T-helper 22 cell (primary cell): ENCODE measurements around the gene AHI1.
"Not testable (repeated sequence)": the region's sequence is repeated elsewhere in the genome, so short reads cannot be mapped to it uniquely, and the experiment has no call there.

ENCODE experiments used
- DNase-seq: peaks from one replicate; pipeline ENCODE4 v3.0.0-alpha.2; 2020; ENCODE audit warnings: low read depth

Gene AHI1

DNA sequence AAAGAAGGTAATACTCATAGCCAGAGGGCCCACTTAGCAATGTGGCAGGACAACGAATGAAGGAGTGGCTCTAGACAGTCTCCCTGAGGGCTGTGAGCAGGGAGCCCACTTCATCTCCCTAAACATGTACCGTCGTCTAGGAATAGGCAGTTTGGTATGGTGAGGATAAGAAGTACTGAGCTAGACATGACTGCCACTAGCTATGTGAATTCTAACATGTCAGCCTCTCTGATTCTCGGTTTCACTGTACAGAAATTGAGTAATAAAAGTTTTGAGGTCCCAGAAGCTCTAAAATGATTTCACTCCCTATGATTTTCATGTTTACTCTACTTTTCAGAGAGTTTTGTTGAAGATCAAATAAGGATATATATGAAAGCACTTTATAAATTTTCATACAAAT lies 107.1 kb downstream of the AHI1 start:
- no peak for DNase-seq

DNA sequence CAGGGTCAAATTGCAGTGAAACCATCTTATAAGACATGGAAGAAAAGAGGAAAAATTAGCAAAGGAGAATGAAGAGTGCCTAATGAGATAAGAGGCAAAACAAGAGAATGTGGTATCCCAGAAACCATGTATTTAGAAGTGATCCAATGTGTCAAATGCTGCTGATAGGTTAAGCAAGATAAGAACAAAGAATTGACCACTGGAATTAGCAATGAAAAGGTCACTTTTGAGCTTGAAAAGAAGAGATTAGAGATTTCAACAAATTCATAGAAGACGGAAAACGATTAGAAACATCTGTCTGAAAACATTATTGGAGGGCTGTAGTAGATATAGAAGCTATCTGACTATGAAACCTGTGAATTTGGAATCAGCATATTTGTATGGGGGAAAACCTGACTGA lies 112.2 kb downstream of the AHI1 start:
- no peak for DNase-seq

DNA sequence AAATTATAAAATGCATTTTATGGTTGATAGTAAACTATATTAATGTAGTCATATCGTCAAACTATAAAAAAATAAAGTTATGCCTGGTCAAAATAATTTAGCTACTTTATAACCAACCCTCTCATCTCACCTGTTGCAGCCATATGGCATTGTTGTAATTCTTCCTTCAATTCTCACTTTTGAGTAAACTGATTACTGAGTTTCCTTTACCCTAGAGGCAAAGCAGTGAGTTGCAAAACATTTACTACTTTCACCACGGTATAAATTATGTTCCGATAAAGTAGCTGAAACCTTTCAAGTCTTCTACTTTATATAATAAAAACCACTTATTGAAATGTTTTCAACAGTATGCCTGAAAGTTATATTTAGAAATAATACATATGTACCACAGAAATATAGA lies 113.8 kb downstream of the AHI1 start:
- DNase-seq = no peak

DNA sequence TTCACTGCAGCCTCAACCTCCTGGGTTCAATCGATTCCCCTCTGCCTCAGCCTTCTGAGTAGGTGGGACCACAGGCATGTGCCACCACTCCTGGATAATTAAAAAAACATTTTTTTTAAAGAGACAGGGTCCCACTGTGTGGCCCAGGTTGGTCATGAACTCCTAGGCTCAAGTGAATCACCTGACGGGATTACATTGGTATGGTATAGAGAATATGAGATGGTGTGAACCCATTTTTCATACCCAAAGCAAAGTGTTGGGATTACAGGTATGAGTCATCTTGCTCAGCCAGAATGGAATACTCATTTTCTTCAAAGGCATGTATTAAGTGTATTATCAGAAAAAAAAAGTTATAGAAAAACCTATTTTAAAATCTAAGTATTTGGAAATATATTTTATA lies 114.2 kb downstream of the AHI1 start:
- DNase-seq = no peak

DNA sequence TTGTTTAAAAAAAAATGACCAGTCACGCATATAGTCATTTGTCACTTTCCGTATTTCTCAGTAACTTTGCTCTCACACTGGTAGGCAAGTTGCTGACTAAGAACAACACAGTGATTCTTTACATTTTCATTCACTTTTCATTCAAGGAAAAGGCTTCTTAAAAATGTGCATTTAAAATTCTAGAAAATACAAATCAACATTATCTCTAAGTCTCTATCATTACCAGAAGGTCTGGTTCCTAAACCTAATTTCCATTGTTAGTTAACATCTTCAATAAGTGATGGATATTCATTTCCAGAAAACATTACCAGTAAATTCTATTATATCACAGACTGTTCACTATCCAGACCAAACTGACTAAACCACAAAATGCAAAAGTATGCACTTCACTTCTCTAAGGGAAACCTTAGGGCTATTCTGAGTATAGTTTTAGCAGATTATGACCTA lies 115.3 kb downstream of the AHI1 start:
- DNase-seq = no peak

DNA sequence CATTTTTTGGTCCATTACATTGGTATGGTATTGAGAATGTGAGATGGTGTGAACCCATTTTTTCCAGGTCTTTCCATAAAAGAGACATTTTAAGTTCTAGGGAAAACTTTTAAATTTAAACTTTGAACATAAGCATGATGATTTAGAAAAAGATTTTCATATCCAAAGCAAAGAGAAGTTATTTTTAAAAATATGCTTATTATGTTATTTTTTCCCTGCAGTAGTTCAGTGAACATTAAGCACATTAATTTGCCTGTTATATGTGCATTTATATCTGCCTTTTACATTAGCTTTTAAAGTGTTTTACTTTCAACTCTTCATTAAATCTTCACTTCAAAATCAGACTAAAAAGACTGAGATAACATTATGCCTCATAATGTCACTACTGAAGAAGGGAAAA lies 116.7 kb downstream of the AHI1 start:
- no peak for DNase-seq

DNA sequence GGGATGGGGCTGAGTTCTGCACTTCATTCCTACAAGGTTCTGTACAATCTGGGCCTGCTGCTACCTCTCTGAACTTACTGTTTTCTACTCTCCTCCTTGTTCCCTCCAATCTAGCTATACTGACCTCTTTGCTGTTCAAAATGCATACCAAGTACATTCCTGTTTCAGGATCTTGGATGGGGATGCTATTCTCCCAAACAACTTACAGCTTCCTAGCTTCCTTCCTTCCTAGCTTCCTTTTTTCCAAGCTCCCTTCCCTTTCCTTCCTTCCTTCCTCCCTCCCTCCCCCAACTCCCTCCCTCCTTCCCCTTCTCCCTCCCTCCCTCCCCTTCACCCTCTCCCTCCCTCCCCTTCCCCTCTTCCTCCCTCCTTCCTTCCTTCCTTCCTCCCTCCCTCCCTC lies 117.9 kb downstream of the AHI1 start:
- no peak for DNase-seq

DNA sequence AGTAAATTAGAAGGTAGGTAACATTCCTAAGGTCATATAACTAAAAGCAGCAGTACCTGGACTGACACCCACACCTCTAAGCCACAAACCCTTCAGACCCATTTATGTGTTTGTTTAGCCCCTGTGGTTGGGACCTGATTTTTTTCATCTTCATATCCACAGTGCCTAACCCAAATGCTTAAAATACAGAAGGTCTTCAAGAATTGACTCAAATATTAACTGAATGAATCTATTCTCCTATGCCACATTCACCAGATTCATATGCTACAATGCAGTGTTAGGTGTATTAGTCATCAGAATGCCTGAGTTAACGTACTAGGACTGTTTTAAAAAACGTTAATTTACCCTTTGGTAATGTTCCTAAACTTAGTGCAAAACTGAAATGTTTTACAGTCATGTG lies 124.8 kb downstream of the AHI1 start:
- DNase-seq = no peak

DNA sequence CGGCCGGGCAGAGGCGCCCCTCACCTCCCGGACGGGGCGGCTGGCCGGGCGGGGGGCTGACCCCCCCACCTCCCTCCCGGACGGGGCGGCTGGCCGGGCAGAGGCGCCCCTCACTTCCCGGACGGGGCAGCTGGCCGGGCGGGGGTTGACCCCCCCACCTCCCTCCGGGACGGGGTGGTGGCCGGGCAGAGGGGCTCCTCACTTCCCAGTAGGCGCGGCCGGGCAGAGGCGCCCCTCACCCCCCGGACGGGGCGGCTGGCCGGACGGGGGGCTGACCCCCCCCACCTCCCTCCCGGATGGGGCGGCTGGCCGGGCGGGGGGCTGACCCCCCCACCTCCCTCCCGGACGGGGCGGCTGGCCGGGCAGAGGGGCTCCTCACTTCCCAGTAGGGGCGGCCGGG lies 133.9 kb downstream of the AHI1 start:
- not testable (repeated sequence) for DNase-seq

DNA sequence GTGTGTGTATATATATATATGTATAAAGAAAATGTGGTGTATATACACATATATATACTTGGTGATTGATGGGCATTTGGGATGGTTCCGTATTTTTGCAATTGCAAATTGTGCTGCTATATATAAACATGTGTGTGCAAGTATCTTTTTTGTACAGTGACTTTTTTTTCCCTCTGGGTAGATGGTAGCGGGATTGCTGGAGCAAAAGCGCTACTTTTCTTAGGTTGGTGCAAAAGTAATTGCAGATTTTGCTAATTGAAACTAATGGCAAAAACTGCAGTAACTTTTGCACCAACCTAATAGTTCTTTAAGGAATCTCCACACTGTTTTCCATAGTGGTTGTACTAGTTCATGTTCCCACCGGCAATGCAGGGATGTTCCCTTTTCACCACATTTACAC lies 135.4 kb downstream of the AHI1 start:
- DNase-seq = no peak

DNA sequence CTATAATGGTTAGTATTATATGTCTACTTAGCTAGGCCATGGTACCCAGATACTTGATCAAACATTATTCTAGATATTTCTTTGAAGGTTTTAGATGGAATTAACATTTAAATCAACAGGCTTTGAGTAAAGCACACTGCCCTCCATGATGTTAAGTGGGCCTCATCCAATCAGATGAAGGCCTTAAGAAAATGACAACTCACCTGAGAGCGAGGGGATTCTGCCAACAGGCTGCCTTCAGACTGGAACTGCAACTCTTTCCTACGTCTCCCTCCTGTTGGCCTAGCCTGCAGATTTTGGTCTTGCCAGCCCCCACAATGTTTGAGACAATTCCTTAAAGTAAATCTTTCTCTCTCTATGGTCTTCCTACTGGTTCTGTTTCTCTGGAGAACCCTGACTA lies 137.3 kb downstream of the AHI1 start:
- DNase-seq = no peak

DNA sequence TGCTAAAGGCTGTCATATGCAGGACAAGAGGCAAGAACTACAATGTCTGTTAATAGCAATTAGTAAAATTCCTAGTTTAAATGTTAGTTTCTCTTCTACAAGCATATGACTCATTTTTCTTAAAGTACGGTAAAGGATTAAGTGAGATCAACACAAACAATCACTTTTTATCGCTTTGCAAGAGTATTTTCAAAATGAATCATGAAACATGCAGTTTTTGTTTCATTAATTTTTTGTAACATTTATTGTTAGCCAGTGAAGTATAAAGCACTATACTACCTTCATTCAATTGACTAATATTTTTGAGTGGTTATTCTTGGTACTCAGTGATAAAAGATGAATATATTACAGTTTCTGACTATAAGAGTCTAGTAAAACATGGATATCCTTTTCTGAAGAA lies 138.6 kb downstream of the AHI1 start:
- no peak for DNase-seq

DNA sequence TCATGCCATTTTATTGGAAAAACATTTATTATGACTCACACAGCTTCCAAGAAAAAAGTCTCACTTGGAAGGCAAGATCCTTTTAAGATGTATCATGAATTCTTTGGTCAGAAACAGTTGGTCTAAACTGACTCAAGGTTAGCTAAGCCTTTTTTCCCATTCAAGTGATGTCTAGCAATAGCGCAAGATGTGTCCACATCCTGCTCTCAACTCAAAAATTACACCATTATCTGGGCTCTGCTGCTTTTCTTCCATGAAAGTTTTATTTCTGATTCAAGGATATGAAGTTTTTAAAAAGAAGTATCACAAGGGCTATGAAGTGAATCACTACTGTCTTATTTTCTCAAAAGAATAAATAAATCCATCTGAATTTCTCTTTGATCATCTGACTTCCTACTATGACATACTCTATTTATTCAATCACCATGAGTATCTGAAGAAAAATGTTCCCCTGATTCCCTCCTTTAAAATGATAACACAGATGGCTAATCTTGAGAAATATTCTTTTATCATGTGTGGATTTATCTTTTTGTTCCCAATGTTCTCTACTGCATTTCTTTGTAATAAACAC lies 139.2 kb downstream of the AHI1 start:
- DNase-seq = no peak

DNA sequence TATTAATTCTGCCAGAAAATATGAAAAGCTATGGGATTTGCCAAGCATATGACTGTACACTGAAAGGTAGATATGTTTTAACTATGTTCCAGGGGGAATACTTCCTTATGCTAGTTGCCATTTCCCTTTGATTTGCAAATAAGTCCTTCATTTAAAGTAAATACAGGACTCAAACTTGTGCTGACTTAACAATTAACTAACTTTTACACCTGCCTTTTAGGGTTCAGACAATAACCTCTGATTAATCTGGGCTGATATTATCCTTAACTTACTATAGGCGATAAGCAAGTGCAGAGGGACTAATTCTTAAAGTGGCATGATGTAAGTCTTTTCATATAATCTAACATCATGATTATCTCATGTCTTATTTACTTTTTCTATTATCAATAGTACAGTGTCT lies 143.1 kb downstream of the AHI1 start:
- DNase-seq = no peak

DNA sequence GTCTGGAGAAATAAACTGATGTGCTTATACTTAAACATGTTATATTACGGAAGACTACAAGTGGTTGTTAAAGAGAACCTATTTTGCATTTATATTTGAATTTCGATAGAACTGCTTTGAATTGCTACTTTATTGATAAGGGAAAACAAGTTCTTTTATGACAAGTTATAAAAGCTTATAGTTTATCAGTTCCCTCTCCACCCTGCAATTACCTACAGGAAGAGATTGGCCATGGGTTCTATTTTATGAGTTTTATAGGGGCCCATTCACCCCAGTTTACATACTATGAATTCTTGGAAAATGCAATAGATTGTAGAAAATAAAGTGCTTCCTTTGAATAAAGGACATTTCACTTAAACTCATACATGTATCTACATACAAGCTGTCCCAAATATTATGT lies 144.4 kb downstream of the AHI1 start:
- no peak for DNase-seq

DNA sequence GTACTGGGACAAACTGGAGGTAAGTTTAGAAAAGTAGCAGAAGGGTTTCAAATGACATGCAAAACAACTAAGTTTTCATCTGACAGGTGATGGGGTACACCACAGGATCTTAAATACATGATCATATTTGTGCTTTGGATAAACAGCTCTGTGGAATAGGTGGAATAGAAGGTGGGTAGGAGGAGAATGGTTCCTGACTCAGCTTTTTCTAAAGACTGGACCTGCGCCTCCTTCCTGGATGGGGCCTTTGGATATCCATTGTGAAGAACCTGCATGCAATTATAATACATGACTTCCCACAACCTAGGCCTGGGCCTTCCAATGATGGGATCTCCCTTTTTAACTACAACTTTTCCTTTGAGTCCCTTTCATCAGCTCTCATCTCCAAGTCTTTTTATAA lies 145.9 kb downstream of the AHI1 start:
- no peak for DNase-seq

DNA sequence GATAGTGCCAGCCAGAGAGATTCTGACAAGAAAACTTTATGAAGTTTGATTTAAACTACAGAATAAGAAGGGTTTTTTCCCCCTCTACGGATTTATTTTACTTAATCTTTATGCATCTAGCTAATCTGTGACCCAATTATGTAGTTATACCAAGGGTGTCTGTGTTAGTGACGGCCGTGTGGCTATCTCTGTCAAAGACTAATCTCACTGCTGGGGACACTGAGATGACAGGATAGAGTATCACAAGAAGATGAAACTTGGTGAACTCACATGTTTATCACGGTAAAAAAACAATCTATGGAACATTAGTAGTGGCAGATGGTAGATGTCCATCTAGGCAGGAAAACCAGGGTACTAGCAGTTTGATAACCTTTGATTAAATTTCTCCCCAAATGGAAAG lies 149.7 kb downstream of the AHI1 start:
- no peak for DNase-seq

DNA sequence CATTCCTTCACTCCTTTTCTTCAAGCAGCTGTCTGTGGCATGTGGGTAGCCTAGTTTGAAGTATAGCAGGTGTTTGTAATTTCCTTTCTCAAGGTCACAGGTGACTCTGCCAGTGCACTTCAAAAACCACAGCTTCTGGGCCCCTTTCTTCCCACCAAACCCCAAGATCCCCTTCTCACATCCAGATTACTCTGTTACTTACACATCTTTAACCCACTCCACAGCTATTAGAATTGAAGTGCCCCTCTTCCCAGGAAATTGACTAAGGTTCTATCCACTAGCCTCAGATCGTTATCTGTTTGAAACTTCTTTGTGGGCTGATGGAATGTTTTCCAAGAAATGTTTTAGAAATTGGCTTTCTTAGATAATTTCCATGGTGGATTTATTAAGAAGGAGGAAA lies 150.8 kb downstream of the AHI1 start:
- DNase-seq = no peak

DNA sequence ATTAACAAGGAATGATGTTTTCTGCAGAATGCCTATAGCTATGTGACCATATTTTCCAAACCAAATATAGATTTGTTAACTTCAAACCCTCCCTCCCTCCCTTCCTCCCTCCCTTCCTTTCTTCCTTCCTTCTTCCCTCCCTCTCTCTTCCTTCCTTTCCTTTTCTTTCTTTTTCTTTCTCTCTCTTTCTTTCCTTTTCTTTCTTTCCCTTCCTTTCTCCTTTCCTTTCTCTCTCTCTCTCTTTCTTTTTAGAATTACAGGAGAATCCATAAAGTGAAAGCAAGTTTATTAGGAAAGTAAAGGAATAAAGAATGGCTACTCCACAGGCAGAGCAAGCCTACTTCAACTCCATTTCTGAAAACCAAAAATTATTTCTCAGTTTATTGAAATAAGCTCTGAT lies 153.0 kb downstream of the AHI1 start:
- DNase-seq = no peak

DNA sequence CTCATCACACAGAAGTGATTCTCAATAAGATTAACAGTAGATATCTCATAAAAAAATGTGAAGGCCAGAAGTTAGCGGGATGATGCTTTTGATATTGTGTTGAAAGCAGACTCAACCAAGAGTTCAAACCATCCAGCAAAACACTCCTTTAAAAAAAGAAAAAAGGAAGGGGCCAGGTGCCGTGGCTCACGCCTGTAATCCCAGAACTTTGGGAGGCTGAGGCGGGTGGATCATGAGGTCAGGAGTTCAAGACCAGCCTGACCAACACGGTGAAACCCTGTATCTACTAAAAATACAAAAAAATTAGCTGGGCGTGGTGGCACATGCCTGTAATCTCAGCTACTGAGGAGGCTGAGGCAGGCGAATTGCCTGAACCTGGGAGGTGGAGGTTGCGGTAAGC lies 157.6 kb downstream of the AHI1 start:
- not testable (repeated sequence) for DNase-seq

DNA sequence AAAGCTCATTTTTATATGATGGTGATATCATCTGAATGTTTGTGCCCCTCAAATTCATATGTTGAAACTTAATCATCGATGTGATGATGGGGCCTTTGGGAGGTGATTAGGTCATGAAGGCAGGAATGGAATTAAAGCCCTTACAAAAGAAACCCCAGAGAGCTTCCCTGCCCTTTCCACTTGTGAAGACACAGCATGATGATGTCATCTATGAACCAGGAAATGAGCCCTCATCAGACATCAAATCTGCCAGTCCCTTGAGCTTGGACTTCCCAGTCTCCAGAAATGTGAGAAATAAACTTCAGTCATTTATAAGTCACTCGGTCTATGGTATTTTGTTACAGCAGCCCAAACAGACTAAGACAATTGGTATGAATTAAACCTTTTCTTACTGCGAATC lies 163.4 kb downstream of the AHI1 start:
- no peak for DNase-seq

DNA sequence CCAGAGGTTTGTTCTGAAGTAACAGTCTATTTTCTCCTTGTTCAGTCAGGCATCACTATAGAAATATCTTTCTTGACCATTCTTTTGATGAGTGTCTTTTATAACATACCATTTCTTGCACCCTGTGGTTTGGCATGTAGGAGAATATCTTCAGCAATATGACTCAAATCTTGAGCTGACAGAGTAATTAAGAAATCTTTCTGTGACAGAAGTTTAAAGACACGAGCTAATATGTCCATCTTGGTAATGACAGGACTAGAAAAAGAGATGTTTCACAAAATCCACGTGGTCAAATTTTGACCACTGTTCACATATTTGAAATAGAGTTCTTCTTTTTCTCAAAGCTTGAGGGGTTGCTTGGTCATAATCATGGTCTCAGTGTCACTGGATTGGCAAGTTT lies 166.5 kb downstream of the AHI1 start:
- no peak for DNase-seq

DNA sequence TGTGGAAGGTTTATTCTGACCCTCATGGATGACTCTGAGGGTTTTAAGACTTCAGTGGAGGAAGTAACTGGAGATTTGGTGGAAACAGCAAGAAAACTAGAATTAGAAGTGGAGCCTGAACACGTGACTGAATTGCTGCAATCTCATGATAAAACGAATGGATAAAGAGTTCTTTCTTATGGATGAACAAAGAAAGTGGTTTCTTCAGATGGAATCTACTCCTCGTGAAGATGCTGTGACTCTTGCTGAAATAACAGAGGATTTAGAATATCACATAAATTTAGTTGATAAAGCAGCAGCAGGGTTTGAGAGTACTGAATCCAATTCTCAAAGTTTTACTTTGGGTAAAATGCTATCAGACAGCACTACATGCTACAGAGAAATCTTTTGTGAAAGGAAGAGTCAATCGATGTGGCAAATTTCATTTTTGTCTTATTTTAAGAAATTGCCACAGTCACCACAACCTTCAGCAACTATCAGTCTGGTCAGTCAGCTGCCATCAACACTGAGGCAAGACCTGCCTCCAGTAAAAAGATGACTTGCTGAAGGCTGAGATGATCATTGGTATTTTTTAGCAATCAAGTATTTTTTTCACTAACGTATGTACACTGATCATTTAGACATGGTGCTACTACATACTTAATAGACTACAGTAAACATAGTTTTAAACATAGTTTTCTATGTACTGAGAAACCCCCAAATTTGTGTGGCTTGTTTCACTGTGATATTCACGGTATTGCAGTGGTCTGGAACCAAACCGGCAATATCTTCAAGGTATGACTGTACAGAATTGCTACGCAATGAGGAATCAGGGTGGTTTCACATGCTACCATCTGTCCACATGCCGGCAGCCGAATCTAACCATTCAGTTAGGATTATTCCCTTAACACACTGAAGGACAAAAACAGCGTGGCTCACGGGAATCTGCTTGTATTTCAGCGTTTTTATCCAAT lies 167.4 kb downstream of the AHI1 start:
- DNase-seq = no peak

DNA sequence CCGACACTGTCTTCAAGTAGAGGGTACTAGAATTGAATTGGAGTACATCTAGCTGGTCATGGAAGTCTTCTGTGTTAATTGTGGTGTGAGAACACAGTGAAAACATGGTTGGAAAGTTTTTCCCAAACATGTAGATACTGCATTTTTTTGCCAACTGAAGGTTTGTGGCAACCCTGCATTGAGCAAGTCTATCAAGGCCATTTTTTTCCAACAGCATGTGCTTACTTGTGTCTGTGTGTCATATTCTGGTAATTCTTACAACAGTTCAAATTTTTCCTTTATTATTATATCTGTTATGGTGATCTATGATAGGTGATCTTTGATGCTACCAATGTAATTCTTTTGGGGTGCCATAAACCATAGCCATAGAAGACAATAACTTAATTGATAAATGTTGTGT lies 169.4 kb downstream of the AHI1 start:
- no peak for DNase-seq
